SK-N-SH (cell line): ENCODE data around the gene UBD. TPM values are rescaled to one million over a fixed set of nuclear protein-coding genes. Genes with fewer than 3 reads are reported as not detected.

Experiments used
- CTCF ChIA-PET: fragments of 300-600, 350-600 bp; formaldehyde crosslinking; extraction: SDS; loops from one replicate; lab custom pipeline; 2021; lab: Yijun Ruan, JAX
- POLR2A ChIA-PET: fragments of 350-600 bp; sonication (Branson Sonifier 250); formaldehyde crosslinking; extraction: SDS; loops from one replicate; lab custom pipeline; 2020; ENCODE audit warnings: antibody characterized with exemption, inconsistent platforms; lab: Yijun Ruan, JAX
- DNase-seq: peaks from one replicate; pipeline ENCODE4 v3.0.0; 2012
- H2AFZ ChIP-seq: fragments of 200-600 bp; sonication (generic); 2 replicates; pipeline ENCODE4 v1.8.1; 2016; ENCODE audit warnings: antibody characterized with exemption, mild to moderate bottlenecking, low read depth
- H3F3A ChIP-seq: fragments of 200-600 bp; sonication (generic); replicated peaks from 2 replicates; pipeline ENCODE3; 2016; ENCODE audit warnings: antibody characterized with exemption, mild to moderate bottlenecking; ENCODE audit not compliant: insufficient read depth
- H3K27ac ChIP-seq, 2 experiments: fragments of 200-500 bp in 1 of 2; fragments of 200-600 bp in 1 of 2; sonication (Bioruptor generic) in 1 of 2; sonication (generic), shearing (Covaris generic) in 1 of 2; 2 replicates each; pipeline versions ENCODE4 v1.5.1 to v1.6.1; 2014 to 2016; ENCODE audit warnings: low read depth in 2 of 2, inconsistent platforms in 1 of 2, low read length in 1 of 2, mild to moderate bottlenecking in 1 of 2, mixed read lengths in 1 of 2
- H3K27me3 ChIP-seq: fragments of 200-600 bp; sonication (generic), shearing (Covaris generic); 2 replicates; pipeline ENCODE4 v1.6.1; 2016; ENCODE audit warnings: mixed run types; ENCODE audit not compliant: insufficient read depth
- H3K36me3 ChIP-seq, 2 experiments: fragments of 200-500 bp in 1 of 2; fragments of 200-600 bp in 1 of 2; sonication (Bioruptor generic) in 1 of 2; sonication (generic) in 1 of 2; replicated peaks in 1 of 2; 2 replicates each; pipeline versions ENCODE3 to v1.5.1; 2014 to 2016; ENCODE audit warnings: low read length in 1 of 2, mild to moderate bottlenecking in 1 of 2; ENCODE audit not compliant: insufficient read depth in 2 of 2, control insufficient read depth in 1 of 2
- H3K4me1 ChIP-seq, 2 experiments: fragments of 200-500 bp in 1 of 2; fragments of 200-600 bp in 1 of 2; sonication (Bioruptor generic) in 1 of 2; sonication (generic), shearing (Covaris generic) in 1 of 2; 2 replicates each; pipeline versions ENCODE4 v1.5.1 to v1.6.1; 2014 to 2016; ENCODE audit warnings: low read depth in 1 of 2, low read length in 1 of 2, mixed run types in 1 of 2; ENCODE audit not compliant: insufficient read depth in 2 of 2, control insufficient read depth in 1 of 2
- H3K4me2 ChIP-seq: fragments of 200-600 bp; sonication (generic), shearing (Covaris generic); 2 replicates; pipeline ENCODE4 v1.6.1; 2017; ENCODE audit warnings: mixed run types
- H3K4me3 ChIP-seq, 2 experiments: fragments of 200-500 bp in 1 of 2; fragments of 200-600 bp in 1 of 2; sonication (Bioruptor generic) in 1 of 2; sonication (generic), shearing (Covaris generic) in 1 of 2; 2 replicates each; pipeline versions ENCODE4 v1.5.1 to v1.8.1; 2014 to 2016; ENCODE audit warnings: low read depth in 2 of 2, inconsistent platforms in 1 of 2, low read length in 1 of 2, mild to moderate bottlenecking in 1 of 2, mixed read lengths in 1 of 2, moderate library complexity in 1 of 2
- H3K79me2 ChIP-seq: fragments of 200-600 bp; sonication (generic); 2 replicates; pipeline ENCODE4 v1.8.1; 2017; ENCODE audit warnings: mild to moderate bottlenecking; ENCODE audit not compliant: insufficient read depth
- H3K9ac ChIP-seq: fragments of 200-600 bp; sonication (generic); 2 replicates; pipeline ENCODE4 v1.6.1; 2017; ENCODE audit warnings: mixed run types
- H3K9me2 ChIP-seq: fragments of 200-600 bp; sonication (generic); 2 replicates; pipeline ENCODE4 v1.6.1; 2017; ENCODE audit warnings: mixed run types
- H3K9me3 ChIP-seq: fragments of 200-600 bp; sonication (generic); 2 replicates; pipeline ENCODE4 v1.6.1; 2017; ENCODE audit warnings: mixed run types, mild to moderate bottlenecking, moderate library complexity
- H4K20me1 ChIP-seq: fragments of 200-600 bp; sonication (generic); 2 replicates; pipeline ENCODE4 v1.6.1; 2017; ENCODE audit warnings: mild to moderate bottlenecking, mixed run types; ENCODE audit not compliant: insufficient read depth
- ELF1 ChIP-seq: IDR thresholded peaks from 2 replicates; pipeline ENCODE4 v1.4.0; 2012
- FOSL2 ChIP-seq: IDR thresholded peaks from 2 replicates; pipeline ENCODE4 v1.4.0; 2012; ENCODE audit warnings: low read depth, mild to moderate bottlenecking, moderate library complexity, borderline replicate concordance
- FOXM1 ChIP-seq: IDR thresholded peaks from 2 replicates; pipeline ENCODE4 v1.4.0; 2012; ENCODE audit warnings: low read depth, mild to moderate bottlenecking
- GATA2 ChIP-seq: sonication (generic); formaldehyde crosslinking; IDR thresholded peaks from 2 replicates; pipeline ENCODE4 v1.5.0; 2020; ENCODE audit warnings: mild to moderate bottlenecking, missing genetic modification reagents
- JUND ChIP-seq: IDR thresholded peaks from 2 replicates; pipeline ENCODE4 v1.4.0; 2012
- MXI1 ChIP-seq: IDR thresholded peaks from 2 replicates; pipeline ENCODE4 v1.6.1; 2012; ENCODE audit warnings: mild to moderate bottlenecking, low read depth, low read length, improper control_type of control experiment
- NFIC ChIP-seq: IDR thresholded peaks from 2 replicates; pipeline ENCODE4 v1.4.0; 2012; ENCODE audit warnings: borderline replicate concordance
- PBX3 ChIP-seq: IDR thresholded peaks from 2 replicates; pipeline ENCODE4; 2012
- POLR2AphosphoS5 ChIP-seq: IDR thresholded peaks from 2 replicates; pipeline ENCODE4 v1.6.1; 2012; ENCODE audit warnings: low read depth, low read length
- SIN3A ChIP-seq: IDR thresholded peaks from 2 replicates; pipeline ENCODE4 v1.6.1; 2012; ENCODE audit warnings: low read depth, mild to moderate bottlenecking, low read length, moderate library complexity, borderline replicate concordance
- TEAD4 ChIP-seq: IDR thresholded peaks from 2 replicates; pipeline ENCODE4 v1.4.0; 2012; ENCODE audit warnings: mild to moderate bottlenecking, borderline replicate concordance; ENCODE audit not compliant: insufficient read depth
- YY1 ChIP-seq: IDR thresholded peaks from 2 replicates; pipeline ENCODE4 v1.4.0; 2012; ENCODE audit warnings: low read depth, mild to moderate bottlenecking
- WGBS: methylation state at CpG from one replicate; pipeline ENCODE4 v1.1.6; 2017; ENCODE audit warnings: low lambda C conversion rate; 5-methylcytosine and 5-hydroxymethylcytosine counted together
- polyA plus RNA-seq, 3 experiments: library from polyadenylated mRNA; depleted of rRNA; stranded (reverse); fragments of >200 nt; gene quantifications; 2 replicates each; pipeline ENCODE4 v1.2.3, GENCODE V29; 2012
- TF ChIP-seq, protein P1 (sequence below): IDR thresholded peaks from 2 replicates; pipeline ENCODE4 v1.4.0; 2012; ENCODE audit warnings: low read depth, borderline replicate concordance
- TF ChIP-seq, protein P2 (sequence below): IDR thresholded peaks from 2 replicates; pipeline ENCODE4 v1.6.1; 2012; ENCODE audit warnings: mild to moderate bottlenecking, low read depth, low read length, moderate library complexity

Gene UBD
- polyA plus RNA-seq, 1 of the 3 experiments (the other 2 are of a cell fraction) = not detected

DNA sequence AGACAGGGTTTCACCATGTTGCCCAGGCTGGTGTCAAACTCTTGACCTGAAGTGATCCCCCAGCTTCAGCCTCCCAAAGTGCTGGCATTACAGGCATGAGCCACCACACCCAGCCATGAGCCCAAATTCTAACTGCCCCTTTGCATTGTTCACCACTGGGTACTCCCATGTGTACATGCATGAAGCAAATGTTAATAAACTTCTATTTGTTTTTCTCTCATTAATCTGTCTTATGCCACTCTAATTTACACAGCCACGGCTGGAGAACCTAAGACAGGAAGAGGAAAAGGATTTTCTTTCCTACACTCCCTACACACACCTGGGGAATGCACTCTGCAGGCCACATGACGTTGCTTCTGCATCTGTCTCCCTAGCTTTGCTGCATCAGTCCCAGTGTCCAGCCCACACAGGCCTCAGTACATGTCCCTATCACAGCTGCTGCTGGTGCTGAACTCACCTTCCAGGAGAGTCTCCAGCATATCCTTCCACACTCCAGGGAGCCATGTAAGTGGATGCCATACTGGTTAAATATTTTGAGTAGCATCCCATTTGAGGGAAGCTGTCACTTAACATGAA is 38.7 kb upstream of the UBD start:
- POLR2A ChIA-PET = no interaction called here
- Histone ChIP-seq H4K20me1 (no peaks in the 10 kb centered on the region), H3K4me1 (no peaks in the 10 kb centered on the region; a peak in 1 of 4 replicates), H3K9ac (no peak overlapping the region), H2AFZ (no peak overlapping the region), H3K9me2 (no peaks in the 10 kb centered on the region), H3K27ac (no peak overlapping the region), H3K9me3 (no peaks in the 10 kb centered on the region), H3K79me2 (no peaks in the 10 kb centered on the region), H3K4me2 (no peak overlapping the region), H3K4me3 (no peak overlapping the region), H3K36me3 (peaks cover 4 to 10% of the 10 kb centered on the region in 2 experiments), H3F3A (no peaks in the 10 kb centered on the region), H3K27me3 (0 out of 2 replicates have a peak, but pooled peaks cover 9% of the 10 kb centered on the region)
- CTCF ChIA-PET = interaction anchor here (1.1 to 3.4 kb wide), 2 partner anchors 9 to 30 kb away, joined by 3 to 22 read pairs; no protein-coding TSS in a partner anchor
- DNase-seq = no peak
- TF ChIP-seq FOXM1 (no peak), GATA2 (CRISPR knock-in tag) (no peak), NFIC (no peak), MXI1 (no peak), SIN3A (no peak), PBX3 (no peak), POLR2AphosphoS5 (no peak), JUND (no peak), YY1 (no peak), TEAD4 (no peak), FOSL2 (no peak), ELF1 (no peak)
- TF ChIP-seq, protein P1, sequence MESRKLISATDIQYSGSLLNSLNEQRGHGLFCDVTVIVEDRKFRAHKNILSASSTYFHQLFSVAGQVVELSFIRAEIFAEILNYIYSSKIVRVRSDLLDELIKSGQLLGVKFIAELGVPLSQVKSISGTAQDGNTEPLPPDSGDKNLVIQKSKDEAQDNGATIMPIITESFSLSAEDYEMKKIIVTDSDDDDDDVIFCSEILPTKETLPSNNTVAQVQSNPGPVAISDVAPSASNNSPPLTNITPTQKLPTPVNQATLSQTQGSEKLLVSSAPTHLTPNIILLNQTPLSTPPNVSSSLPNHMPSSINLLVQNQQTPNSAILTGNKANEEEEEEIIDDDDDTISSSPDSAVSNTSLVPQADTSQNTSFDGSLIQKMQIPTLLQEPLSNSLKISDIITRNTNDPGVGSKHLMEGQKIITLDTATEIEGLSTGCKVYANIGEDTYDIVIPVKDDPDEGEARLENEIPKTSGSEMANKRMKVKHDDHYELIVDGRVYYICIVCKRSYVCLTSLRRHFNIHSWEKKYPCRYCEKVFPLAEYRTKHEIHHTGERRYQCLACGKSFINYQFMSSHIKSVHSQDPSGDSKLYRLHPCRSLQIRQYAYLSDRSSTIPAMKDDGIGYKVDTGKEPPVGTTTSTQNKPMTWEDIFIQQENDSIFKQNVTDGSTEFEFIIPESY = no peak
- TF ChIP-seq, protein P2, sequence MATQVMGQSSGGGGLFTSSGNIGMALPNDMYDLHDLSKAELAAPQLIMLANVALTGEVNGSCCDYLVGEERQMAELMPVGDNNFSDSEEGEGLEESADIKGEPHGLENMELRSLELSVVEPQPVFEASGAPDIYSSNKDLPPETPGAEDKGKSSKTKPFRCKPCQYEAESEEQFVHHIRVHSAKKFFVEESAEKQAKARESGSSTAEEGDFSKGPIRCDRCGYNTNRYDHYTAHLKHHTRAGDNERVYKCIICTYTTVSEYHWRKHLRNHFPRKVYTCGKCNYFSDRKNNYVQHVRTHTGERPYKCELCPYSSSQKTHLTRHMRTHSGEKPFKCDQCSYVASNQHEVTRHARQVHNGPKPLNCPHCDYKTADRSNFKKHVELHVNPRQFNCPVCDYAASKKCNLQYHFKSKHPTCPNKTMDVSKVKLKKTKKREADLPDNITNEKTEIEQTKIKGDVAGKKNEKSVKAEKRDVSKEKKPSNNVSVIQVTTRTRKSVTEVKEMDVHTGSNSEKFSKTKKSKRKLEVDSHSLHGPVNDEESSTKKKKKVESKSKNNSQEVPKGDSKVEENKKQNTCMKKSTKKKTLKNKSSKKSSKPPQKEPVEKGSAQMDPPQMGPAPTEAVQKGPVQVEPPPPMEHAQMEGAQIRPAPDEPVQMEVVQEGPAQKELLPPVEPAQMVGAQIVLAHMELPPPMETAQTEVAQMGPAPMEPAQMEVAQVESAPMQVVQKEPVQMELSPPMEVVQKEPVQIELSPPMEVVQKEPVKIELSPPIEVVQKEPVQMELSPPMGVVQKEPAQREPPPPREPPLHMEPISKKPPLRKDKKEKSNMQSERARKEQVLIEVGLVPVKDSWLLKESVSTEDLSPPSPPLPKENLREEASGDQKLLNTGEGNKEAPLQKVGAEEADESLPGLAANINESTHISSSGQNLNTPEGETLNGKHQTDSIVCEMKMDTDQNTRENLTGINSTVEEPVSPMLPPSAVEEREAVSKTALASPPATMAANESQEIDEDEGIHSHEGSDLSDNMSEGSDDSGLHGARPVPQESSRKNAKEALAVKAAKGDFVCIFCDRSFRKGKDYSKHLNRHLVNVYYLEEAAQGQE = no peak
- 53% methylated on average over 2 of the region's 2 CpGs for WGBS
